T-helper 9 cell (primary cell): ENCODE results near the gene XIRP1.

Experiments used
- DNase-seq: peaks from one replicate; pipeline ENCODE4 v3.0.0-alpha.2; 2020

Gene XIRP1

DNA sequence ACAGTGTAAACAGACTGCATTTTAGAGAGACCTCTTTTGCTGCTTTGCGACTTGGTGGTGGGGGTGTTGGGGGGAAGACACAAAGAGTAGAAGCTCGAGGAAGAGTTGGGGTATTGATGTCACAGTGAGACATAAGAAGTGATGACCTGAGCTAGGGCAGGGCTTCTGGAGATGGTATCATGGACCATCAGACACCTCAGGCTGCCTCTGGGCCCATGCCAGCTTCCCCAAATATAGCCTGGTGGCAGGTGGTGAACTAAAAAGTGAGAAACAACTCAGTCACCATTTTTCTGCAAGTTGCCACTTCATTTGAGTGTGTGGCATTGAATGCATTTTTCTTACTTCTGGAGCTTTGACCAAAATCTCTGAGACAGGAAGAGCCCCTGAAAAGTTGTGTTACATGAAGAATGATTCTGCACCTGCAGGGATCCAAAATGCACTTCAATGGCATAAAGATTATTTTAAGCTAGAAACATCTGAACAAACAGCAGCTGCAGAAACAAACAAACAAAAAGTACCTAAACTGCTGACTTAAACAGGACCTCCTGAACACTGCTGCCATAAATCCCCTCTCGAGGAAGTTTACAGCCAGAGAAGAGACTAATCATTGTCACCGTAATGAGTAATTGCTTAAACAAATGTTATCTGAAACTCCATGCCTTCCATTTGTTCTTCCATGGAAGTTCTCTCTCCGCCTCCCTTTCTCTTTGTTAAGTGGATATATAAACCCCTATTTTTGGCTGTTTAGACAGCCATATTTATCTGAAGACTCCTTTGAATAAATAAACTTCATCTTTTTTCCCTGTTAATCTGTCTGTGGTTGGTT lies 15.2 kb upstream of the XIRP1 start:
- DNase-seq: no peak

DNA sequence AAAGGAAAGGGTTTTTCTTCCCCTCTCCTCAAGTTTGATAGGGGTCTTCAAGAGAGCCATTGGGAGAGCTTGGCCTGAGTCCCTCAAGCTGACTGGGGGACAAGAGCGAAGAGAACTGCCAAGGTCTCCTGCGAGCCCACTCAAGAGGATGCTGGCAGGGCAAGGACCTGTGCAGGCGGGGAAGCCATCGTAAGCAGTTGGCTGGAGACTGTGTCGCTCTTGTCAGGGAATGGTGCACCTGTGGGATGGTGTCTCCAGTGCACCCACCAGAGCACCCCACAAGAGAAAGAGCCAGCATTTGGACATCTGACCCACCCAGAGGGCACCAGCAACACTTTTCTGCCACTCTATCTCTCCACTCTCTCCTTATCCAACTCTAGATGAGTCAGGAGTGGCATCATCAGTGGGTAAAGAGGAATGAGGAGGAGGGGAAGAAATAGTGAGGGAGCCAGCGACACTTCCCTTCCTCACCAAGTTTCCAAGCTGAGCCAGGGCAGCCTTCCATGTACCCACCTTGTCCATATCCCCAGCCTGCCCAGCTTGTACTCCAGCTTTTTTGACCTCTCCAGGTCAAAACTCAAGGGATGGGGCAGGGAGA lies 13.6 kb upstream of the XIRP1 start:
- DNase-seq: no peak

DNA sequence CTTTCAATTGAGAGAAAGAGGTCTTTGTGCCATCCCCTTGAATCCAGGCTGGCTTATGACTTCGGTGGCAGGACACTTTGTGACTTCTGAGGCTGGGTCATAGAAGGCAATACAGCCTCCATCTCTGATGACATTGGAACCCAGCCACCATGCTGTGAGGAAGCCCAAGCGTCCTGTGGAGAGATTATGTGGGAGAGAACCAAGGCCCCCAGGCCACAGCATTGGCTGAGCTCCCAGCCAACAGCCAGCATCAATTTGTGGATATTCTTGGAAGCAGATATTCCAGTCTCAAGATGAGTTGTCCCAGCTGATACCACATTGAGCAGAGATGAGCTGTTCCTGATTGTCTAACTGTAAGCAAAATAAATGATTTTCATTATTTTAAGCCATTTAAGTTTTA lies 12.7 kb upstream of the XIRP1 start:
- DNase-seq: no peak

DNA sequence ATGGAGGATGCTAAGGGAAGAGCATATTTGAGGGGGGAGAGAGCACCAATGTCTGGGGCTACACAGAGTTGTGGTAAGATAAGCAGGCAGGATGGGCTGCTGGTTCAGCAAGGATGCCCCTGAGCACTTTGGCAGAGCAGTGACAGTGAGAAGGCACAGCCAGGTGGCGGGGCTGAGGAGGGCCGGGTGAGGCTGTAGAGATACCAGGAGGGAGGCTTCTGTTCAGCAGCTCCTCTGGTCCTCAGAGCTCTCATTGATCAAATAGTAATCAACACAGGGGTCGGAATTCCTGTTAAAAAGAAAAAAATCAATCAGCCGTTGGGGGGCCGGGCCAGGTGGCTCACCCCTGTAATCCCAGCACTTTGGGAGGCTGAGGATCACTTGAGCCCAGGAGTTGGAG lies 11.5 kb upstream of the XIRP1 start:
- no peak for DNase-seq

DNA sequence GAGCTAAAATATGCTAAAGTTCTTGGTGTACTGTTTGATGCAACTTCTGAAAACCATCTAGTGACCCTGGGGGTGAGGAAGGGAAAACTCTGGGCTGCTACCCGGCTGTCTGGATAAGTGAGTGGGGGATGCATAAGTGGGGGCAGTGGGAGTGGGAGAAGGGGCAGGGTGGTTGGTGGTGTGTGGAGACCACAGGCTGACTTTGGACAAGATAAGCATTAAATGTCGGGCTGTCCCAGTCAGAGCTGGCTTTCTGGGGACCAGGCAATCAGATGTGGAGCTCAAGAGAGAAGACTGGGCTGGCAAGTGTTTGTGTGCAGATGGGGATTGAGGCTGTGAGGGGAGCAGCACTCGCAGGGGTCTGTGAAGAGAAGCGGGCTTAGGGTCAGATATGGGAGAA lies 11.0 kb upstream of the XIRP1 start:
- DNase-seq: no peak

DNA sequence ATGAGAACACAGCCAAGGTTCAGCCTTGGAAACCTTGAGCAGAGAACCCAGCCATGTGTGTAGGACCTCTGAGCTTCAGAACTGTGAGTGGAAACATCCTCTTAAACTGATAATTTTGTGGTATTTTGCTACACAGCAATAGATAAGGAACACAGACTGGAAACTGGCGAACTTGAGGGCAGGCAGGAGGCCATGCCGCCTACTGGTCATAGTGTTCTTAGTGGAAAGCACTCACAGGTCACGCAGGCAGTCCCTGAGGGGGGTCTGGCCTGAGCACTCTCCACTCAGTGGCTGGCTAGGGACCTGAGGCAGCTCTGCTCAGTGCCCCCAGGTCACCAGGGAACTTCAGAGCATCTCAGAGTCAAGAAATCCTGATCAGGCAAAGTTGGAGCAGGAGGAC lies 9.7 kb upstream of the XIRP1 start:
- no peak for DNase-seq

DNA sequence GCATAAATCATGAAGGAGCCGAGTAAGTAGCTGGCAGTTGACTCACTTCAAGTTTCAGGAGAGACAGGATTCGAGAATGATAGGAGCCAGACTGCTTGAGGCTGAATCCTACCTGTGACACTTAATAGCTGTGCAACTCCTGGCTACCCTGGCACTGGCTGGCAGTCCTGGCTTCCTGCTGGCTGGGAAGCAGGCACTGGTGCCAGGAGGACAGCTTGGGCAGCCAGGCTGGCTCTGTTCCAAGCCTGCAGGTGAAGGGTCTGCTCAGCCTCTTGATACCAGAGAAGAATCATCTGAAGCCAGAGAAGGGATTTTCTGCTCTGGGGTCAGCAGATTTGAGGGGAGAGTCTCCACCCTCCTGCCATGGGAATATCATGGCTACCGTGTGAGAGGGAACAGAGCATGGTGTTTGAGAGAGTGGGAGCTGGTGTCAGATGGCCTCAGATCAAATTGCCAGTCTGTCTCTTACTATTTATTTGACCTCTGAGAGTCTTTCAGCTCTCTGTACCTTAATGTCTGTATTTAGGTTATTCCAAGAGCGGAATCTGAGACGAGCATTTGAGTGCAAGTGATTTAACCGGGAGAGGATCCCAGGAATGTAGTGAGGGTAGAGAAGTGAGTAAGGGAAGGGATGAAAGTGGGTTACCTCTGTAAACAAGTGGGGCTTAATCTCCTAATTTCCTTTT lies 4.4 kb upstream of the XIRP1 start:
- DNase-seq: no peak

DNA sequence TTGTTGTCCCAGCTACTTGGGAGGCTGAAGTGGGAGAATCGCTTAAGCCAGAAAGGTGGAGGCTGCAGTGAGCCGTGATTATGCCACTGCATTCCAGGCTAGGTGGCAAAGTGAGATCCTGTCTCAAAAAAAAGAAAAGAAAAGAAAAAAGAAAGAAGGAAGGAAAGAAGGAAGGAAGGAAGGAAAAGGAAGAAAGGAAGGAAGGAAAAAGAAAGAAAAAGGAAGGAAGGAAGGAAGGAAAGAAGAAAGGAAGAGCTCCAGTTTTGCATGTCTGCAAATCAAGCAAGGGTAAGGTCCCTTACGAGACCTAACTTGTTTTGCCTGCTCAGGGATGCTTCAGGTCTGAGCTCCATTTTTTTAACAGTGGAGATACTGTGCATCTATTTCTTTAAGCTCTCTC lies 3.6 kb upstream of the XIRP1 start:
- DNase-seq: no peak

DNA sequence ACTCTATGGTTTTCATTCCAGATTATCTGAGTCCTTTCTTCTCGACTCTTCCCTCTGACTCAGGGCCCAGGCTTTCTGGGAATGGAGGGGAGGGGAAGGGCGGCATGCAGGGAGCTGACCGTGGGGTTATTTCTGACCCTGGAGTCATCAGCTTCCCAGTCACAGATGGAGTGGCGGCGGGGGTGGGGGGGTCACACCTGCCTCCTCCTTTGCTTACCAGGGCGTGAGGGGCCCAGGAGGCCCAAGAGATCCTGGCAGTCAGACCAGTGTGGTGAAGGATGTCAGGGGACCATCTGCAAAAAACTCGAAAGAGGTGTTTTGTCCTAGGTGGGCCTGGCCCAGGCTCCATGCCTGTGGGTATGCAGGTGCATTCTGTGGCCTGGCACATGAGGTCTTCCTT lies 996 bp upstream of the XIRP1 start:
- no peak for DNase-seq

DNA sequence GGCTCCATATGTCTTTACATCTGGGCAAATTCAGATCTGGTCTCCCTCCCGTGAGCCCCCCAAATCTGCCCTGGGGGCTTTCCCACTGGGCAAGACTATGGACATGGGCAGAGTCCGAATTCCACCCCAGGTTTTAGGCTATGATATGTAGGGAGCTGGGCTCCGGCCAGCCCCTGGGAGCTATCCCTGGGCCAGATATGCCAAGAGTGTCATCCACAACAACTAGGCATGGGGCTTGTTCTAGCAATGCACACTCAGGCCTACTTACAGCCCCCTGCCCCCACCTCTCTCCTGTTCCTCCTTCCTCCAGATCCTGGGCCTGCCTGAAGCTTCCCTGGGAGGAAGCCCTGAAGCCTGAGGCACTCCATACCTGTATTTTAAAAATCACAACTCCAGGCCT lies 622 bp downstream of the XIRP1 start:
- DNase-seq: no peak

DNA sequence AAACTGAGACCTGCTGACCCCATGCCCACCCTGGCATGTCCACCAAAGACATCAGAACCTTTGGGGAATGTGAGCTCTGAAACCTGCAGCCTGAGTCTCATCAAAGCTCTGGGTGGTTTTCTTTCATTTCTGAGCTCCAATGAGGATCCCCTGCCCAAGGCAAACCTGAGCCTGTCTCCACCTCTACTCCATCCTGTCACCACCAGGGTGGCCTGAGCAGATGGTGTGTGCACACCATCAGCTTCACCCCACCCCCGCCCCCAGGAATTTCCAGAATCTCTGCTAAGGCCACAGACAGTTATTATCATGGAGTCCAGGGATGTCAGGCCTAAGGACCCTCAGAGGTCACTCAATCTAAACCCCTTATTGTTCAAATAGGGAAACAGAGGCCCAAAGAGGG lies 1.3 kb downstream of the XIRP1 start:
- no peak for DNase-seq

DNA sequence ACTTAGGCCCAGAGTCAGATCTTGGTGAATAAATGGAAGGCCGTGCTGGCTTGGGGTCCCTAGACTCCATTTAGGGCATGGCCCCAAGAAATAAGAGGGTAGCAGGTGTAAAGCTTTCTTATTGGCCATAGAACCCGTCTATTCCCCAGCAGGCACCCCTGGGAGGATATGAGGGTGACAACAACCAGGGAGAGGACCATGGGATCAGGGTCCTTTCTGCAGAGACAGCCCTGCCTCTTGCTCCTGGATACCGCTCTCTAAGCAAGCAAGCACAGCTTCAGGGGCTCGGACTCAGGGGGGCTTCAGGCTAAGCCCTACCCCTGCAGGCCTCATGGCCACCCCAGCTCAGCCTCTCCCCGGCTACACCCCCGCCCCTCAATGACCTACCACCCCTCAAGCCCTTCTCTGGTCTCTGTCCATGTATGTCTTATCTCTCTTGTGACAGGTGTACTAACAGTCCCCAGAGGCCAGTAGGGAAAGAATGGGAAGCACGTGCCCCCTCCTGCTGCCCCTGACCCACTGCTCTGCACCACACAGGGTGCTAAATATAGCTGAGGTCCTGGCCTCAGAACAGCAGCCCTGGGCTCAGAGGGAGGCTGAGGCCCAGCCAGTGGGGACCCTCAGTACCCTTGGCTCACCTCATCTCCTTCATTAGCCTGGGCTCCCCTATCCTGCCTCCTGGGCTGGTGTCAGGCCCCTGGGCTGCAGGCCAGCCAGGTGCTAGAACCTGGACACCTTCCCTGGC lies 1.9 kb downstream of the XIRP1 start:
- DNase-seq: no peak

DNA sequence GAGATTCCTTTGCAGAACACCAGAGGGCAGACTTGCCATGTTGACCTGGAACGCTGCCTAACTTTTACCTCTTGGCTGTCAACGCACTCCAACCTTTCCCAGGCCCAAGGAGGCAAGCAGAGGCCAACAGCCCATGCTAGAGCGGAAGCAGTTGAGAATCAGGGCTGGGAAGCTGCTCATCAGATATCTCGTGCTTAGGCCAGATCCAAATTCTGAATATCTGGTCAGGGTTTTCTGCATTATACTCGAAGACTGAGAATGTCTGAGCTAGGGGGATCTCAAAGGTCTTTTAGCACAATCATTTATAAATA lies 2.5 kb downstream of the XIRP1 start:
- peak; percentile 36 for DNase-seq

DNA sequence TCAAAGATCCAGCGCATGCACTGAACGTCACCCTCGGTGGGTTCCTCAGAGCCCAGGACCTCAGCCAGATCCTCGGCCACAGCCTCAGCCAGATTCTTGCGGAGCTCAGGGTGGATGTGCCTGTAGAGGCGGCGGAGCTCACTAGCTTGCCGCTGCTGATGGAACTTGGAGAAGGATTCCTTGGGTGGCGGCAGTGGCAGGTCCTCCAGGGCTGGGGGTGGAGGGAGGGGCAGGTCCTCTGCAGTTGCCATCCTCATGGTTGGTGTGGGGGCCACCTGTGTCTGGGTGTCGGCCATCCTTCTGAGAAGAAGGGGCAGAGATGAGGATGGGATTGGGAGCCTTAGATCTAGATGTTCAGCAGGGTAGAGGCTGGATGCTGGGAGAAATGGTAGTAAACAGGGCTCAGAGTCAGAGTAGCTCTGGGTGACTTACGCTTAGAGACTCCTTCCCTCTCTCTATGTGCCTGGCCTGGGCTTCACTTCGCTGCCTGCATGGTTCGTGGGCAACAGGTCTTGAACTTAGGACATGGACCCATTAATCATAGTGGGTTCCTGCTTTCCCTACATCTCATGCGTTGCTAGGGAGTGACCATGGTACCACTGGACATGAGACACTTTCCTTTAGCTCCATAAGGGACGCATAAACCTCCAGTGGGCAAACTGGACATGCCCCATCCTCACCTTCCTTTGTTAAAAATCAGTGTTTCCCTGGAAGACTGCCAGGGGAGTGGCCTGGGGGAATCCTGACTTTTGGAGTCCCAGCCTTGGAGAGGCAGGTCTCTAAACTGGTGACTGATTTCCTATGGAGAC lies 3.0 kb downstream of the XIRP1 start:
- DNase-seq: no peak

DNA sequence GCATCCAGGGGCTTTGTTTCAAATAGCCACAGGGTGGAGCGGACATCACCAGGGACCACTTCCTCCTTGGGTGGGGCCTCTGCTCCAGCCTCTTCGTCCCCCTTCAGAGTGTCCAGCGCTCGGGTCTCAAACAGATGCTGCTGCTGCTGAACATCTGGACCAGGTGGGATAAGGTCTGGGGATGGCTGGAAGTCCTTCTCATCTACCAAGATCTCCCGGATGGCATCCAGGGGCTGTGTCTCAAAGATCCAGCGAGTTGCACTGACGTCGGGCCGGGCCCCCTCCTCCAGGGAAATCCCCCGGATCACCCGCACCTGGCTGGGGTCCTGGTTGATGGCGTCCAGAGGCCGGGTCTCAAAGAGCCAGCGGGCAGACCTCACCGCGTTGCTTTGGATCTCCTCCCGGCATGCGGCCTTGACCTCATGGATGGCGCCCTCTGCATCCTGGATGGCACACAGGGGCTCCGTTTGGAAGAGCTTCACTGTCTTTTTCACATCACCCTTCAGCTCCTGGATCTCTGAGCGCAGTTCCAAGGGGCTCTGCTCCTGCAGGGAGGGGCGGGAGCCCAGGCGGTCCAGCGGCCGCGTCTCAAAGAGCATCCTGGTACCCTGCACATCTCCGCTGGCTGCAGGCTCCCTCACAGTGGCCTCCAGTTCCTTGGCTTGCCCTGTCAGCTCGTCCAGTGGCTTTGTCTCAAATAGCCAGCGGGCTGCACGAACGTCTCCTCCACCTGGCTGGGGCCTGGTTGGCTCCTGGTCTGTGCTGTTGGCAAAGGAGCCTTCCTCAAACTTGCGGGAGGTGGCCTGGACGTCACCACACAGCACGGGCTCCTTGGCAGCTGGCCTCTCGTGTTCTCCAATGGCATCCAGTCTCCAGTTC lies 3.9 kb downstream of the XIRP1 start:
- no peak for DNase-seq

DNA sequence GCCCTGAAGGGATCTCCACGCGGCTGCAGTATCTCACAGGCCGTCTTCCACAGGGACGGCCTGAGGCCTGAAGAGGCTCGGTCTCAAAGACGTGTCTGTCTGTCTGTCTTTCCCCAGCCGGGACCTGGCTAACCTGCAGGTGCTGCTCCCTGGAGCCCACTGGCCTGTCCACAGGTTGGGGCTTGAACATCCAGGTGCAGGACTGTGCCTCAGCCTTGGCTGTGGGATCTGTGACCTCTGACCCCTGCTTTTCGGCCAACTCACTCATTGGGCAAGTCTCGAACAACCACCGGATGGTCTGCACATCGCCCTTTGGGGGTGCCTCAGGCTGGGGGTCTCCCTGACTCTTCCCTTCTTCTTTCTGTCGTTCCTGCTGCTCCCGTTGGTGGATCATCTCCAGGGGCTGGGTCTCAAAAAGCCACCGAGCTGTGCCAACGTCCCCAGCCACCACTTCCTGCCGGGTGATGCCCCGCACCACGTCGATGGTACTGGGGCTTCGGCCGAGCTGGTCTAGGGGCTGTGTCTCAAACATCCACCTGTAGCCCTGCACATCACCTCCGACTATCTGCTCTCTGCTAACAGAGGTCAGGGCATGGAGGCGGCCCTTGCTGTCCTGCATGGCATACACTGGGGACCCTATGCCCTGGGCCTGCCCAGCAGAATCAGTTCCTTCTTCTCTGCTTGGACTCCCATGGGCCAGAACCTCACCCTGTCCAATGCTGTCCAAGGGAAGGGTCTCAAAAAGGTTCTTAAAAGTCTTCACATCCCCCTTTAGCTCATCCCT lies 4.8 kb downstream of the XIRP1 start:
- DNase-seq: no peak

DNA sequence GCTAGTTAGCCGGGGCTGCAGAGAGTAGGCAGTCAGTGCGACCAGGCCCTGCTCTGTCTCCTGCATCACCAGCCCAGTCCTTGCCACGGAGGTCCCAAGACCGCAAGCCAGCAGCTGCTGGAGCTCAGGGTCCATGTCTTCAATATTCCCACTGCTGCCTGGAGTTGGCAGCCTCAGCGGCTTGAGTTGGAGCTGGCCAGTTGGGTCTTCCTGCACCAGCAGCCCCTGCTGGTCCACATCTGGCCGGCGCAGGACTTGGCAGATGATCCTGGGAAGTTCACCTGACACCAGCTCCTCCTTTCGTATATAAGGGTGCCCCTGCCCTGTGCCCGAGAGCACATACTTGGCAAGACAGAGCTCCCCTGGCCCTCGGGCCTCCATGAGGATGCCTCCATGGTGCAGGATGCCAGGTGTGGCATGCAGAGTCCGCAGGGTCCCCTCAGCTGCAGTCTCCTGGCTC lies 5.7 kb downstream of the XIRP1 start:
- no peak for DNase-seq

DNA sequence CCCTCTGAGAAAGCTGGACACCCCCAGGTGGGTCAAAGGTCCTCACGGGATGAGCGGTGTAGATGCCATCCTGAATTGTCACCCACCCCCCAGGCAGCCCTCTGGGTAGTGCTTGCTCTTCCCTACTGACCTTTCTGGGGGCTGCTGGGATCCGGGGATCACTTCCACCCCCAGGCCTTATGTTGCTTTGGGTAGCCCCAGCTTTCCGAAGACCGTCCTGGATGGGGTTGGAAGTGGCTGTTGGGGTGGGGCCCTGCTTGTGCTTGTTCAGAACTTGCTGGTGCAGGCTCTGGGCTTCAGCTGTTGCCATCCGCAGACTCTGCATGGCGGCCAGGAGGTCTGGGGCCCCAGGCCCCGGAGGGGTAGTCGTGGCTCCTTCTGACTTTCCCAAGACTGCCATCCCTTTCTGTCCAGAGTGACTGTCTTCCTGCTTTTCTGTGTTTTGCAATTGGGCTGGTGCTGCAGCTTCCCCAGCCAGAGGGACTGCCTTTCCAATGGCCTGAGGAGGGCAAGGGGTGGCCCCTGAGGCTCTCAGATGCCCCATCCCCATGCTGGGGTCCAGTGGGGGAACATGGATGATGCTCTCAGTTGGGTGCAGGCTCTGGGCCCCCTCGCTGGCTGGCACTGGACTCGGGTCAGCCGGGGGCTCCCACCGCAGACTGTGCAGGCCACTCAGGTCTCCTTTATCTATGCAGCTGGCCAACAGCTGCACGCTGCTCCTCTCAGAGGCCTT lies 6.3 kb downstream of the XIRP1 start:
- no peak for DNase-seq

DNA sequence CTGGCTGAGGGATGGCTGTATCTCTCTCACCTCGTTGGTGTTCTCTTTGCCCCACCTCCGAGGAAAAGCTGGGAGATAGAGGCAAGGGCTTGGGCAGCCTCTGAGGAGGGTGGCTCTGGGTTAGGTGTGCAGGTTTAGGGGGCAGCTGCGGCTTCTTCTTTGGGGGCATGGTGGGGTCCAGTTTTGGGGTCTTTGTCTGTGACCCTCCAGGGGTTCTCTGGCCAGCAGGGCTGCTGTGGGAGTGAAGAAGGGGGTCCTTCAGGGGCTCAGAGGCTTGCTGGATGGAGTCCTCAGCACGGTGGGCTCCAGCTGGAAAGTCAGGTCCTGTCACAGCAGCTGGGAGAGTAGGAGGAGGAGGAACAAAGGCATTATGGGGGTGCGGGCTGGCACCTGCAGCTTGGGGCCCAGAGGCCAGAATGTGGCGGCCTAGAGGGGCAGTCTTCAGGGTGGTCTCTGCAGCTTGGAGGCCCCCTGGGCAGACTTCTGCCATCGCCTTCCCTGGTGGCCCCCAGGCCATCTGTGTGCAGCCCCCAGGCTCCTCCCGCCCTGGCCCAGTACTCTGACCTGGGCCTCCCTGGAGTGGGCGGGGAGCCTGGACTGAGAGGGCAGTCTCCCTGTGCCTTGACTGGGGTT lies 7.0 kb downstream of the XIRP1 start:
- no peak for DNase-seq

DNA sequence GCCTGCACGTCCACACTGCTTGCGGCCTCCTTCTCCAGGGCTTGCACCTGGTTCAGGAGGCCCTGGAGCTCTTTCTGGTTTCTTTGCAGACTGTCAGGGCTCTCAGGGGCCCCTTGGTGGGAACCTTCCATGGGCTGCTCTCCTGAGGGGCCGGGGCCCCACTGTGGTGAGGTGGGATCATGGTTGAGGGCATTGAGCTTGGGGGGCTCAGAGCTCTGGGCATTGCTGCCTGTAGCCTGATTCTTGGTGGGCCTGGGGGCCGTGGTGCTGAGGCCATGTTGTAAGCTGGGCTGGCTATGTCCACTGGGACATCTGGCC lies 7.5 kb downstream of the XIRP1 start:
- DNase-seq: no peak
